Liver (tissue), 9 donors: ENCODE data around the gene ULK2. TPM values are rescaled to one million over a fixed set of nuclear protein-coding genes. Genes with fewer than 3 reads are reported as not detected.

ENCODE experiments used
- DNase-seq: peaks from one replicate; pipeline ENCODE4 v3.0.0-alpha.2; 2017; ENCODE audit warnings: low spot score
- H3K27ac ChIP-seq, 2 donors: one replicate each; pipeline ENCODE4 v1.7.0; 2013; ENCODE audit warnings: inconsistent platforms in 2 of 2, low read length in 2 of 2, control low read depth in 1 of 2, low read depth in 1 of 2, mild to moderate bottlenecking in 1 of 2
- H3K27me3 ChIP-seq, 4 donors: one replicate each; pipeline versions ENCODE4 v1.6.1 to v1.7.0; 2013; ENCODE audit warnings: low read length in 3 of 4, inconsistent platforms in 1 of 4, mild to moderate bottlenecking in 1 of 4, moderate library complexity in 1 of 4; ENCODE audit not compliant: control insufficient read depth in 4 of 4, insufficient read depth in 4 of 4
- H3K36me3 ChIP-seq, 4 donors: one replicate each; pipeline versions ENCODE4 v1.6.1 to v1.7.0; 2013; ENCODE audit warnings: low read length in 3 of 4, mild to moderate bottlenecking in 3 of 4, low read depth in 1 of 4, moderate library complexity in 1 of 4; ENCODE audit not compliant: control insufficient read depth in 4 of 4, insufficient read depth in 3 of 4
- H3K4me1 ChIP-seq, 4 donors: one replicate each; pipeline versions ENCODE4 v1.6.1 to v1.7.0; 2013; ENCODE audit warnings: low read length in 3 of 4, mild to moderate bottlenecking in 3 of 4, moderate library complexity in 1 of 4; ENCODE audit not compliant: control insufficient read depth in 4 of 4, insufficient read depth in 4 of 4
- H3K4me3 ChIP-seq, 3 donors: one replicate each; pipeline versions ENCODE4 v1.6.1 to v1.7.0; 2013; ENCODE audit warnings: low read length in 3 of 3, control low read depth in 1 of 3, low read depth in 1 of 3, mild to moderate bottlenecking in 1 of 3
- H3K9ac ChIP-seq, 2 donors: one replicate each; pipeline ENCODE4 v1.7.0; 2013; ENCODE audit warnings: low read length in 2 of 2, mild to moderate bottlenecking in 2 of 2, moderate library complexity in 2 of 2, control low read depth in 1 of 2, low read depth in 1 of 2
- H3K9me3 ChIP-seq, 4 donors: one replicate each; pipeline versions ENCODE4 v1.6.1 to v1.7.0; 2013; ENCODE audit warnings: low read length in 3 of 4; ENCODE audit not compliant: control insufficient read depth in 4 of 4
- ATF3 ChIP-seq: IDR thresholded peaks from 2 replicates; pipeline ENCODE4 v1.6.1; 2016; ENCODE audit warnings: antibody characterized with exemption
- FOXA2 ChIP-seq: IDR thresholded peaks from 2 replicates; pipeline ENCODE4 v1.6.1; 2016; ENCODE audit warnings: antibody characterized with exemption
- HNF4G ChIP-seq: IDR thresholded peaks from 2 replicates; pipeline ENCODE4 v1.6.1; 2016; ENCODE audit warnings: antibody characterized with exemption
- JUND ChIP-seq, 2 donors: IDR thresholded peaks; 2 replicates each; pipeline ENCODE4 v1.6.1; 2016; ENCODE audit warnings: antibody characterized with exemption in 2 of 2
- RXRA ChIP-seq, 2 donors: IDR thresholded peaks; 2 replicates each; pipeline ENCODE4 v1.6.1; 2017 to 2018; ENCODE audit warnings: antibody characterized with exemption in 2 of 2, mild to moderate bottlenecking in 1 of 2
- TAF1 ChIP-seq: conservative IDR thresholded peaks from 2 replicates; pipeline ENCODE4 v1.6.1; 2016; ENCODE audit warnings: antibody characterized with exemption, mild to moderate bottlenecking
- YY1 ChIP-seq: IDR thresholded peaks from 2 replicates; pipeline ENCODE4 v1.6.1; 2016; ENCODE audit warnings: antibody characterized with exemption, mild to moderate bottlenecking
- ZBTB33 ChIP-seq: IDR thresholded peaks from 2 replicates; pipeline ENCODE4 v1.6.1; 2016; ENCODE audit warnings: antibody characterized with exemption
- WGBS: extraction: QIAGEN DNeasy Blood & Tissue Kit; methylation state at CpG from one replicate; pipeline ENCODE4 v1.1.7; 2013; 5-methylcytosine and 5-hydroxymethylcytosine counted together
- polyA plus RNA-seq, 2 donors: library from polyadenylated mRNA; stranded (reverse) in 1 of 2; unstranded in 1 of 2; fragments of 200-250 nt in 1 of 2; fragments of >200 nt in 1 of 2; fragmentation: Nextera tagmentation in 1 of 2; extraction: Ambion mirVana in 1 of 2; gene quantifications; one replicate each; pipeline versions ENCODE4 v1.2.1 to v1.2.3, GENCODE V29; 2013 to 2015
- total RNA-seq, 2 donors: library from RNA; depleted of rRNA; stranded (reverse); fragments of >200 nt; gene quantifications; one replicate each; pipeline ENCODE4 v1.2.3, GENCODE V29; 2014
- TF ChIP-seq, protein P1 (sequence below): IDR thresholded peaks from 2 replicates; pipeline ENCODE4 v1.6.1; 2016; ENCODE audit warnings: antibody characterized with exemption, mild to moderate bottlenecking
- donor health status: healthy.
- donor health status: healthy.
- donor health status: healthy.
- donor health status: healthy.
- donor health status: healthy.

ULK2 gene
- total and polyA plus RNA-seq, 4 donors, result 0.89 to 7.9 (median 4.2) TPM

DNA sequence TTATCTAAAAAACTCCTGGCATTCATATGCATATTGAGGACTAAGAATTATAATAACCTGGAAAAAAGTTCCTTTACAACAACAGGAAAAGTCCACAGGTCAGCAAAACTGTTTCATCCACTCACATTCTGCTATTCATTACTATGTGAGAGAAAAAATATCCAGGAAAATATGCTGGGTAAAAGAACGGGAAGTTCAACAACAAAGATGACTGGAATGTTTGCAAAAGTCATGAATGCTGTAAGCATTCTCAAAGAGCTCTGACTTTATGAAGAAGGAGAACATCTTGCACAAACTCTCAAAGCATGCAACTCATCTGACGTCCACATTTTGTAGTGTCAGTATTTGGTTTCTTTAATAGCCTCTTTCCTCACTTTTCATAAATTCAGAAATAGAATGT, 62.7 kb downstream of the ULK2 start:
- H3K36me3 ChIP-seq, result peaks cover under 1 to 15% (median 8%) of the 10 kb centered on the region in 4 donors

GRCh38 chr17:19800571-19800970, 67.2 kb downstream of the ULK2 start:
- DNase-seq, result no peak
- Histone ChIP-seq H3K4me3 (no peak overlapping the region), H3K27me3 (no peaks in the 10 kb centered on the region), H3K9me3 (peaks cover 0 to 12% (median 8%) of the 10 kb centered on the region in 4 donors), H3K27ac (no peak overlapping the region), H3K4me1 (no peaks in the 10 kb centered on the region), H3K36me3 (peaks cover 6 to 36% (median 28%) of the 10 kb centered on the region in 4 donors), H3K9ac (no peak overlapping the region)
- no peak for TF ChIP-seq JUND (IDR thresholded peaks at IDR 0.05)
- no peak for TF ChIP-seq RXRA (IDR thresholded peaks at IDR 0.05)
- no peak for TF ChIP-seq HNF4G
- TF ChIP-seq, protein P1, sequence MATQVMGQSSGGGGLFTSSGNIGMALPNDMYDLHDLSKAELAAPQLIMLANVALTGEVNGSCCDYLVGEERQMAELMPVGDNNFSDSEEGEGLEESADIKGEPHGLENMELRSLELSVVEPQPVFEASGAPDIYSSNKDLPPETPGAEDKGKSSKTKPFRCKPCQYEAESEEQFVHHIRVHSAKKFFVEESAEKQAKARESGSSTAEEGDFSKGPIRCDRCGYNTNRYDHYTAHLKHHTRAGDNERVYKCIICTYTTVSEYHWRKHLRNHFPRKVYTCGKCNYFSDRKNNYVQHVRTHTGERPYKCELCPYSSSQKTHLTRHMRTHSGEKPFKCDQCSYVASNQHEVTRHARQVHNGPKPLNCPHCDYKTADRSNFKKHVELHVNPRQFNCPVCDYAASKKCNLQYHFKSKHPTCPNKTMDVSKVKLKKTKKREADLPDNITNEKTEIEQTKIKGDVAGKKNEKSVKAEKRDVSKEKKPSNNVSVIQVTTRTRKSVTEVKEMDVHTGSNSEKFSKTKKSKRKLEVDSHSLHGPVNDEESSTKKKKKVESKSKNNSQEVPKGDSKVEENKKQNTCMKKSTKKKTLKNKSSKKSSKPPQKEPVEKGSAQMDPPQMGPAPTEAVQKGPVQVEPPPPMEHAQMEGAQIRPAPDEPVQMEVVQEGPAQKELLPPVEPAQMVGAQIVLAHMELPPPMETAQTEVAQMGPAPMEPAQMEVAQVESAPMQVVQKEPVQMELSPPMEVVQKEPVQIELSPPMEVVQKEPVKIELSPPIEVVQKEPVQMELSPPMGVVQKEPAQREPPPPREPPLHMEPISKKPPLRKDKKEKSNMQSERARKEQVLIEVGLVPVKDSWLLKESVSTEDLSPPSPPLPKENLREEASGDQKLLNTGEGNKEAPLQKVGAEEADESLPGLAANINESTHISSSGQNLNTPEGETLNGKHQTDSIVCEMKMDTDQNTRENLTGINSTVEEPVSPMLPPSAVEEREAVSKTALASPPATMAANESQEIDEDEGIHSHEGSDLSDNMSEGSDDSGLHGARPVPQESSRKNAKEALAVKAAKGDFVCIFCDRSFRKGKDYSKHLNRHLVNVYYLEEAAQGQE, result no peak
- no peak for TF ChIP-seq ATF3
- WGBS, result 88% methylated on average over 1 of the region's 1 CpG

More for the DNA sequence above, 62.7 kb downstream of the ULK2 start:
- no peak overlapping the region for H3K4me3 ChIP-seq
- no peak overlapping the region for H3K27ac ChIP-seq
- H3K9ac ChIP-seq, result no peak overlapping the region
- no peak for TF ChIP-seq TAF1
- no peaks in the 10 kb centered on the region for H3K9me3 ChIP-seq
- H3K4me1 ChIP-seq, result no peaks in the 10 kb centered on the region
- WGBS, result 87% methylated on average over 2 of the region's 2 CpGs
- no peaks in the 10 kb centered on the region for H3K27me3 ChIP-seq
- DNase-seq, result no peak

GRCh38 chr17:19799796-19800195, 67.9 kb downstream of the ULK2 start:
- Histone ChIP-seq H3K27ac (no peak overlapping the region), H3K4me3 (no peak overlapping the region), H3K9ac (no peak overlapping the region), H3K27me3 (no peaks in the 10 kb centered on the region), H3K36me3 (peaks cover 9 to 41% (median 32%) of the 10 kb centered on the region in 4 donors), H3K9me3 (peaks cover 0 to 12% (median 8%) of the 10 kb centered on the region in 4 donors), H3K4me1 (no peaks in the 10 kb centered on the region)
- DNase-seq, result no peak
- TF ChIP-seq TAF1, result no peak
- no peak for TF ChIP-seq ATF3
- no peak for TF ChIP-seq YY1
- TF ChIP-seq, protein P1, result no peak
- TF ChIP-seq FOXA2, result no peak
- no peak for TF ChIP-seq ZBTB33
- 98% methylated on average over 2 of the region's 2 CpGs for WGBS
